Suprapubic skin (tissue), 4 donors: Measurements from ENCODE around the gene KCTD5.

Experiments
- POLR2A ChIP-seq, 2 donors: fragments of 450-650 bp; IDR thresholded peaks; one replicate each; pipeline ENCODE4 v1.6.1; 2017; ENCODE audit warnings: antibody characterized with exemption in 2 of 2, mild to moderate bottlenecking in 2 of 2, moderate library complexity in 2 of 2
- POLR2AphosphoS5 ChIP-seq, 3 donors: sonication (generic); formaldehyde crosslinking; IDR thresholded peaks; one replicate each; pipeline ENCODE4 v1.6.1; 2017; ENCODE audit warnings: antibody characterized with exemption in 3 of 3
- TF ChIP-seq, protein P1 (sequence below), 2 donors: fragments of 200-600 bp in 1 of 2; fragments of 450-650 bp in 1 of 2; sonication (generic) in 1 of 2; IDR thresholded peaks; one replicate each; pipeline ENCODE4 v1.5.1; 2016 to 2019; ENCODE audit warnings: antibody characterized with exemption in 2 of 2, mild to moderate bottlenecking in 1 of 2, moderate library complexity in 1 of 2

DNA sequence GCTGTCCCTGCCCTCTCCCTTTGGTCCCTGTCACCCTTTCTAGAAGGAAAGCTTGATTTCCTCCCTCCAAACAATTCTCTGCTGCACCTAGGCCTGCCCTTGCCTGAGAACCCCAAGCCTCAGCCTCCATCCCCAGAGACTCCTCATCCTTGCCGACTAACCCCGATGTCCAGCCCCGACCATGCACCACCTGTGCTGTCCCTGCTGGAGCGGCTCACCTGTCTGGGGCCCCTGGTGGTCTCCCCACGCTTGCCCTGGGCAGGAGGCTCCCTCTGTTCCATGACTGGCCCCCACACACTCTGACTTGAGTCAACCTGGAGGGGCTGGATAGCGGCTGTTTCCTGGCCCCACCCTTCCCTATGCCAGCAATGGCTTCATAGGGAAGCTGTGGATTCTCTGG lies 58.2 kb downstream of the KCTD5 start:
- TF ChIP-seq, protein P1, sequence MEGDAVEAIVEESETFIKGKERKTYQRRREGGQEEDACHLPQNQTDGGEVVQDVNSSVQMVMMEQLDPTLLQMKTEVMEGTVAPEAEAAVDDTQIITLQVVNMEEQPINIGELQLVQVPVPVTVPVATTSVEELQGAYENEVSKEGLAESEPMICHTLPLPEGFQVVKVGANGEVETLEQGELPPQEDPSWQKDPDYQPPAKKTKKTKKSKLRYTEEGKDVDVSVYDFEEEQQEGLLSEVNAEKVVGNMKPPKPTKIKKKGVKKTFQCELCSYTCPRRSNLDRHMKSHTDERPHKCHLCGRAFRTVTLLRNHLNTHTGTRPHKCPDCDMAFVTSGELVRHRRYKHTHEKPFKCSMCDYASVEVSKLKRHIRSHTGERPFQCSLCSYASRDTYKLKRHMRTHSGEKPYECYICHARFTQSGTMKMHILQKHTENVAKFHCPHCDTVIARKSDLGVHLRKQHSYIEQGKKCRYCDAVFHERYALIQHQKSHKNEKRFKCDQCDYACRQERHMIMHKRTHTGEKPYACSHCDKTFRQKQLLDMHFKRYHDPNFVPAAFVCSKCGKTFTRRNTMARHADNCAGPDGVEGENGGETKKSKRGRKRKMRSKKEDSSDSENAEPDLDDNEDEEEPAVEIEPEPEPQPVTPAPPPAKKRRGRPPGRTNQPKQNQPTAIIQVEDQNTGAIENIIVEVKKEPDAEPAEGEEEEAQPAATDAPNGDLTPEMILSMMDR (IDR thresholded peaks at IDR 0.05): no peak
- TF ChIP-seq POLR2A (IDR thresholded peaks at IDR 0.05) (no peak), POLR2AphosphoS5 (IDR thresholded peaks at IDR 0.05) (no peak)
